AG08396 (cell line): ENCODE results near the gene LOXL4.

Experiments
- DNase-seq: peaks from one replicate; pipeline ENCODE4 v3.0.0; 2012; ENCODE audit warnings: low spot score, mixed read lengths

LOXL4 gene

GRCh38 chr10:98264378-98265065, 3.5 kb downstream of the LOXL4 start:
- no peak for DNase-seq

GRCh38 chr10:98263088-98263487, 4.9 kb downstream of the LOXL4 start:
- DNase-seq = no peak

GRCh38 chr10:98262571-98262970, 5.4 kb downstream of the LOXL4 start:
- peak; percentile 49 for DNase-seq

- no peak for DNase-seq
Measured at GRCh38 chr10:98261436-98262277, 6.3 kb downstream of the LOXL4 start.

- DNase-seq = no peak
Measured at GRCh38 chr10:98260752-98261151, 7.2 kb downstream of the LOXL4 start.

- DNase-seq = no peak
Measured at GRCh38 chr10:98260350-98260749, 7.6 kb downstream of the LOXL4 start.

GRCh38 chr10:98259606-98260315, 8.2 kb downstream of the LOXL4 start:
- DNase-seq = no peak

- DNase-seq = no peak
Measured at GRCh38 chr10:98258683-98259454, 9.1 kb downstream of the LOXL4 start.

- DNase-seq = no peak
Measured at GRCh38 chr10:98257961-98258360, 10.0 kb downstream of the LOXL4 start.

GRCh38 chr10:98257198-98257597, 10.8 kb downstream of the LOXL4 start:
- DNase-seq = no peak

- DNase-seq = no peak
Measured at GRCh38 chr10:98256692-98257091, 11.3 kb downstream of the LOXL4 start.

- DNase-seq = no peak
Measured at GRCh38 chr10:98255146-98255877, 12.7 kb downstream of the LOXL4 start.

- DNase-seq = no peak
Measured at GRCh38 chr10:98254234-98254974, 13.6 kb downstream of the LOXL4 start.

GRCh38 chr10:98253499-98253898, 14.5 kb downstream of the LOXL4 start:
- DNase-seq = no peak

GRCh38 chr10:98252464-98252863, 15.5 kb downstream of the LOXL4 start:
- no peak for DNase-seq

GRCh38 chr10:98251399-98251798, 16.6 kb downstream of the LOXL4 start:
- DNase-seq = peak; percentile 1

GRCh38 chr10:98249134-98249533, 18.9 kb downstream of the LOXL4 start:
- DNase-seq = no peak

- DNase-seq = no peak
Measured at GRCh38 chr10:98248018-98248417, 20.0 kb downstream of the LOXL4 start.

GRCh38 chr10:98246911-98247805, 20.8 kb downstream of the LOXL4 start:
- peak; percentile 71 for DNase-seq

GRCh38 chr10:98244586-98244985, 23.4 kb downstream of the LOXL4 start:
- DNase-seq = peak; percentile 4
